Measurements from ENCODE around the gene MED13L. TPM values are rescaled to one million over a fixed set of nuclear protein-coding genes. Genes with fewer than 3 reads are reported as not detected.

MED13L gene
- total and polyA plus RNA-seq, 12 donors: 9.4 to 76.5 (median 64.2) TPM

- no peaks in the 10 kb centered on the region for H3K27me3 ChIP-seq
- TF ChIP-seq CTCF (IDR thresholded peaks at IDR 0.05): no peak
- intact Hi-C loops (cut with DNase I): loop anchor here in 1 of 10 donors (5.0 kb wide), 1 partner anchor 84 kb away; no protein-coding TSS in a partner anchor
- no peaks in the 10 kb centered on the region for H3K36me3 ChIP-seq
- peak overlapping the region in 1 of 10 donors; percentile 85 for H3K27ac ChIP-seq
- DNase-seq: no peak
- H3K4me1 ChIP-seq: peaks cover 10 to 46% (median 23%) of the 10 kb centered on the region in 9 donors
- WGBS, 2 donors: 91 to 96% methylated on average over 10 of the region's 10 CpGs
- no peak for ATAC-seq
- H3K9me3 ChIP-seq: peaks cover 0 to 6% (median 0%) of the 10 kb centered on the region in 11 donors
- H3K4me3 ChIP-seq: no peak overlapping the region
Observed at GRCh38 chr12:116323406-116324386, 46.2 kb upstream of the MED13L start.

- peaks cover 10 to 51% (median 29%) of the 10 kb centered on the region in 9 donors for H3K4me1 ChIP-seq
Observed at GRCh38 chr12:116321913-116322312, 44.4 kb upstream of the MED13L start.

GRCh38 chr12:116320791-116321217 is 43.3 kb upstream of the MED13L start:
- H3K36me3 ChIP-seq: no peaks in the 10 kb centered on the region
- no peak overlapping the region for H3K4me3 ChIP-seq
- DNase-seq (peak in 1 of 2 donors; percentile 28), ATAC-seq (peak in 7 of 8 donors; percentile 12 to 74 (median 25))
- no peak for TF ChIP-seq CTCF (IDR thresholded peaks at IDR 0.05)
- H3K27me3 ChIP-seq: no peaks in the 10 kb centered on the region
- no peaks in the 10 kb centered on the region for H3K9me3 ChIP-seq
- 60 to 72% methylated on average over 2 of the region's 2 CpGs for whole genome bisulfite sequencing, 2 donors
- H3K27ac ChIP-seq: peak overlapping the region in 8 of 10 donors; percentile 13 to 80 (median 70)
- peaks cover 10 to 51% (median 29%) of the 10 kb centered on the region in 9 donors for H3K4me1 ChIP-seq
- intact Hi-C loops (cut with DNase I): loop anchor here in 1 of 10 donors (5.0 kb wide), 1 partner anchor 86 kb away; no protein-coding TSS in a partner anchor

More at GRCh38 chr12:116321913-116322312, 44.4 kb upstream of the MED13L start:
- H3K27ac ChIP-seq: no peak overlapping the region
- no peaks in the 10 kb centered on the region for H3K9me3 ChIP-seq
- WGBS, 2 donors: 92 to 99% methylated on average over 6 of the region's 6 CpGs
- no peaks in the 10 kb centered on the region for H3K36me3 ChIP-seq
- ATAC-seq (no peak), DNase-seq (no peak)
- H3K4me3 ChIP-seq: no peak overlapping the region
- intact Hi-C loops (cut with DNase I): loop anchor here in 1 of 10 donors (5.0 kb wide), 1 partner anchor 85 kb away; no protein-coding TSS in a partner anchor
- H3K27me3 ChIP-seq: no peaks in the 10 kb centered on the region
- TF ChIP-seq CTCF (IDR thresholded peaks at IDR 0.05): no peak

- Histone ChIP-seq H3K4me3 (peak overlapping the region in 6 of 10 donors; percentile 1 to 18 (median 14)), H3K9me3 (no peaks in the 10 kb centered on the region), H3K4me1 (peaks cover 10 to 45% (median 29%) of the 10 kb centered on the region in 9 donors), H3K36me3 (no peaks in the 10 kb centered on the region), H3K27me3 (no peaks in the 10 kb centered on the region), H3K27ac (peak overlapping the region; percentile 13 to 80 (median 66))
- ATAC-seq (peak; percentile 86 to 97 (median 94)), DNase-seq (peak; percentile 21 to 72)
- TF ChIP-seq CTCF (IDR thresholded peaks at IDR 0.05): no peak
- intact Hi-C loops (cut with DNase I): loop anchor here in 2 of 10 donors (5.0 to 10.0 kb wide), 2 partner anchors 87 to 115 kb away; no protein-coding TSS in a partner anchor
- WGBS, 2 donors: 10 to 14% methylated on average over 16 of the region's 16 CpGs
Observed at GRCh38 chr12:116319898-116320621, 42.6 kb upstream of the MED13L start.

Measured in heart right ventricle (tissue), 16 donors.